IMR-90 (cell line): ENCODE results near the gene YAF2. TPM values are rescaled to one million over a fixed set of nuclear protein-coding genes. Genes with fewer than 3 reads are reported as not detected.
A peak's percentile ranks its signal among the peaks of the same experiment; 100 is the strongest.

ENCODE experiments used
- ATAC-seq: fragments of 200-7000 bp; cut with Tn5 transposase; 2 replicates; pipeline ENCODE4 v1.9.1; 2020; ENCODE audit warnings: low read depth, mild to moderate bottlenecking, moderate library complexity
- BruUV-seq: library from RNA; stranded (reverse); fragments of 400-500 nt; replicated peaks from 2 replicates; lab custom pipeline; 2021; lab: Mats Ljungman, UMichigan
- CTCF ChIA-PET: fragments of 300-600 bp; formaldehyde crosslinking; extraction: SDS; loops from one replicate; lab custom pipeline; 2021; ENCODE audit warnings: antibody characterized with exemption; lab: Yijun Ruan, JAX
- POLR2A ChIA-PET: fragments of 300-600 bp; sonication (Branson Sonifier 250); formaldehyde crosslinking; loops from one replicate; lab custom pipeline; 2022; ENCODE audit warnings: antibody characterized with exemption; ENCODE audit not compliant: unreplicated experiment; lab: Charles Lee
- DNase-seq: peaks from one replicate; pipeline ENCODE4 v3.0.0; 2013
- H2AFZ ChIP-seq: replicated peaks from 2 replicates; pipeline ENCODE3; 2013; ENCODE audit warnings: low read length, mild to moderate bottlenecking; ENCODE audit not compliant: poor library complexity
- H2AK5ac ChIP-seq: 2 replicates; pipeline ENCODE4 v1.6.1; 2013; ENCODE audit warnings: low read depth, low read length, inconsistent platforms
- H2AK9ac ChIP-seq: replicated peaks from 2 replicates; pipeline ENCODE3; 2013; ENCODE audit warnings: mild to moderate bottlenecking, low read depth, low read length, moderate library complexity; ENCODE audit not compliant: poor library complexity
- H2BK120ac ChIP-seq: 2 replicates; pipeline ENCODE4 v1.6.1; 2013; ENCODE audit warnings: low read depth, low read length, inconsistent platforms
- H2BK15ac ChIP-seq: 3 replicates; pipeline ENCODE4 v1.6.1; 2013; ENCODE audit warnings: low read depth, low read length, inconsistent platforms
- H2BK20ac ChIP-seq: 2 replicates; pipeline ENCODE4 v1.6.1; 2013; ENCODE audit warnings: low read depth, mild to moderate bottlenecking, inconsistent platforms, low read length, moderate library complexity
- H2BK5ac ChIP-seq: 2 replicates; pipeline ENCODE4 v1.6.1; 2013; ENCODE audit warnings: mild to moderate bottlenecking, low read depth, low read length, inconsistent platforms; ENCODE audit not compliant: poor library complexity, severe bottlenecking
- H3K14ac ChIP-seq: replicated peaks from 2 replicates; pipeline ENCODE4 v1.6.1; 2013; ENCODE audit warnings: low read depth, low read length, inconsistent platforms
- H3K18ac ChIP-seq: 2 replicates; pipeline ENCODE4 v1.6.1; 2013; ENCODE audit warnings: low read depth, low read length, control low read depth
- H3K23ac ChIP-seq: 2 replicates; pipeline ENCODE4 v1.6.1; 2013; ENCODE audit warnings: low read depth, low read length, inconsistent platforms
- H3K27ac ChIP-seq: 2 replicates; pipeline ENCODE4 v1.5.1; 2013; ENCODE audit warnings: mild to moderate bottlenecking, control low read depth, low read length; ENCODE audit not compliant: insufficient read depth
- H3K27me3 ChIP-seq: 2 replicates; pipeline ENCODE4 v1.6.1; 2013; ENCODE audit warnings: low read length; ENCODE audit not compliant: control insufficient read depth, insufficient read depth
- H3K36me3 ChIP-seq: 2 replicates; pipeline ENCODE4 v1.6.1; 2013; ENCODE audit warnings: low read length, mixed read lengths; ENCODE audit not compliant: control insufficient read depth, insufficient read depth
- H3K4ac ChIP-seq: 2 replicates; pipeline ENCODE4 v1.6.1; 2013; ENCODE audit warnings: low read depth, low read length, inconsistent platforms
- H3K4me1 ChIP-seq: 2 replicates; pipeline ENCODE4 v1.6.1; 2013; ENCODE audit warnings: low read length, mixed read lengths; ENCODE audit not compliant: control insufficient read depth, insufficient read depth
- H3K4me2 ChIP-seq: 2 replicates; pipeline ENCODE4 v1.6.1; 2013; ENCODE audit warnings: low read depth, mild to moderate bottlenecking, control low read depth, low read length, moderate library complexity
- H3K4me3 ChIP-seq: 2 replicates; pipeline ENCODE4 v1.5.1; 2013; ENCODE audit warnings: low read depth, mild to moderate bottlenecking, control low read depth, low read length, moderate library complexity; ENCODE audit not compliant: insufficient read depth
- H3K56ac ChIP-seq: 2 replicates; pipeline ENCODE4 v1.6.1; 2013; ENCODE audit warnings: low read length, inconsistent platforms; ENCODE audit not compliant: insufficient read depth; ENCODE audit errors: extremely low read depth
- H3K79me1 ChIP-seq, 2 experiments: 2 replicates each; pipeline ENCODE4 v1.6.1; 2013; ENCODE audit warnings: low read length in 2 of 2, inconsistent platforms in 1 of 2, low read depth in 1 of 2
- H3K9ac ChIP-seq: 2 replicates; pipeline ENCODE4 v1.6.1; 2013; ENCODE audit warnings: low read depth, low read length, control low read depth
- H3K9me1 ChIP-seq: 2 replicates; pipeline ENCODE4 v1.6.1; 2013; ENCODE audit warnings: low read length, inconsistent platforms; ENCODE audit not compliant: insufficient read depth
- H3K9me3 ChIP-seq: 2 replicates; pipeline ENCODE4 v1.6.1; 2013; ENCODE audit warnings: low read length; ENCODE audit not compliant: control insufficient read depth, insufficient read depth
- H4K20me1 ChIP-seq: 2 replicates; pipeline ENCODE4 v1.6.1; 2013; ENCODE audit warnings: low read length, inconsistent platforms; ENCODE audit not compliant: insufficient read depth
- H4K5ac ChIP-seq: 2 replicates; pipeline ENCODE4 v1.6.1; 2013; ENCODE audit warnings: mild to moderate bottlenecking, low read depth, low read length, control low read depth
- H4K8ac ChIP-seq, 2 experiments: 2 replicates each; pipeline ENCODE4 v1.6.1; 2013; ENCODE audit warnings: low read depth in 2 of 2, low read length in 2 of 2, control low read depth in 1 of 2, inconsistent platforms in 1 of 2
- H4K91ac ChIP-seq: 2 replicates; pipeline ENCODE4 v1.6.1; 2013; ENCODE audit warnings: low read depth, low read length, inconsistent platforms; ENCODE audit not compliant: insufficient read depth
- BHLHE40 ChIP-seq: fragments of 150-350 bp; IDR thresholded peaks from 2 replicates; pipeline ENCODE4 v1.6.1; 2016; ENCODE audit warnings: mild to moderate bottlenecking, low read depth, low read length
- CHD1 ChIP-seq: IDR thresholded peaks from 2 replicates; pipeline ENCODE4 v1.6.1; 2012; ENCODE audit warnings: low read depth, low read length, improper control_type of control experiment
- NFE2L2 ChIP-seq: fragments of 150-350 bp; IDR thresholded peaks from 2 replicates; pipeline ENCODE4 v1.6.1; 2016; ENCODE audit warnings: low read depth, mild to moderate bottlenecking, low read length
- POLR2A ChIP-seq: IDR thresholded peaks from 2 replicates; pipeline ENCODE4 v1.6.1; 2012; ENCODE audit warnings: mild to moderate bottlenecking, low read depth, low read length
- RFX5 ChIP-seq: IDR thresholded peaks from 2 replicates; pipeline ENCODE4 v1.8.0; 2012; ENCODE audit warnings: low read depth, mild to moderate bottlenecking, low read length, moderate library complexity
- WGBS, 2 experiments: methylation state at CpG; one replicate each; pipeline versions ENCODE4 v1.1.5 to v1.1.7; 2013; ENCODE audit warnings: missing lambda C conversion rate in 2 of 2; ENCODE audit not compliant: insufficient read length in 1 of 2; ENCODE audit errors: extremely low coverage in 2 of 2; 5-methylcytosine and 5-hydroxymethylcytosine counted together
- dilution Hi-C: fragments of 300-500 bp; cut with HindIII; formaldehyde crosslinking; loops from one replicate; pipeline ENCODE4 v1.14.3; 2018; ENCODE audit warnings: low sequenced_read_pairs; ENCODE audit not compliant: unreplicated experiment
- in situ Hi-C: fragments of 300-500 bp; cut with MboI; formaldehyde crosslinking; loops from 3 replicates; pipeline ENCODE4 v1.14.3; 2019; ENCODE audit warnings: low sequenced_read_pairs, inconsistent platforms, mixed read lengths
- intact Hi-C: fragments of 100-400 bp; cut with micrococcal nuclease; formaldehyde crosslinking; loops from 2 replicates; pipeline ENCODE4 v1.10.0; 2022
- polyA plus RNA-seq, 3 experiments: library from polyadenylated mRNA; depleted of rRNA; stranded (reverse); fragments of >200 nt; gene quantifications; 2 replicates each; pipeline ENCODE4 v1.2.3, GENCODE V29; 2012; ENCODE audit warnings: low replicate concordance in 1 of 3
- total RNA-seq: library from RNA; depleted of rRNA; stranded (reverse); fragments of >200 nt; gene quantifications from 2 replicates; pipeline ENCODE4 v1.2.3, GENCODE V29; 2012

YAF2 gene
- total and polyA plus RNA-seq, 2 of the 4 experiments (the other 2 are of a cell fraction), result 7.9 to 14.2 TPM

DNA sequence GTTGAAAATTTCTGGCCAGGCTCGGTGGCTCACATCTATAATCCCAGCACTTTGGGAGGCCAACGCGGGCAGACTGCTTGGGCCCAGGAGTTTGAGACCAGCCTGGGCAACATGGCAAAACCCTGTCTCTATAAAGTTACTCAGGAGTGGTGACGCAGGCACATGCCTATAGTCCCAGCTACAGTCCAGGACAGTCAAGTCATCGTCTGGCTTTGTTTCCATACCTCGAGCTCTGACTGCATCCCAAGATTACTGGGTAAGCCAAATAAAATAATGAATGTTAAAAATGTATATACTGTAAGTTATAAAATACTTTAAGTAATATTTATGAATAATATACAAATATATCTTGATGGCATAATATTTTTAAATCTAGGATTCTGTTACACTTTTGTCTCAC lies 70.3 kb downstream of the YAF2 start:
- Histone ChIP-seq H3K56ac (no peak overlapping the region), H3K9ac (no peak overlapping the region), H2AFZ (no peak overlapping the region), H3K9me3 (no peaks in the 10 kb centered on the region), H3K27ac (no peak overlapping the region), H3K27me3 (no peaks in the 10 kb centered on the region), H4K8ac (no peak overlapping the region), H2AK5ac (0 out of 2 replicates have a peak overlapping the region, but pooled peaks have one; percentile 28), H2AK9ac (no peak overlapping the region), H3K4me1 (0 out of 2 replicates have a peak, but pooled peaks cover 1% of the 10 kb centered on the region), H3K4me2 (no peak overlapping the region), H3K23ac (no peak overlapping the region), H3K9me1 (no peaks in the 10 kb centered on the region), H2BK5ac (no peak overlapping the region), H4K5ac (no peak overlapping the region), H4K91ac (no peak overlapping the region), H3K36me3 (no peaks in the 10 kb centered on the region), H3K14ac (no peak overlapping the region), H2BK120ac (no peak overlapping the region), H3K18ac (no peak overlapping the region), H2BK15ac (no peak overlapping the region), H3K4ac (no peak overlapping the region), H4K20me1 (no peaks in the 10 kb centered on the region), H3K79me1 (peaks cover 7 to 13% of the 10 kb centered on the region in 2 experiments; a peak in 3 of 4 replicates), H3K4me3 (no peak overlapping the region), H2BK20ac (no peak overlapping the region)
- ChIA-PET POLR2A (no interaction called here), CTCF (no interaction called here)
- intact Hi-C loops, result no loop called here
- DNase-seq, result no peak
- dilution Hi-C loops, result no loop called here
- TF ChIP-seq BHLHE40, result no peak
- TF ChIP-seq POLR2A, result no peak
- TF ChIP-seq CHD1, result no peak
- TF ChIP-seq NFE2L2, result no peak
- TF ChIP-seq RFX5, result no peak
- no TSS peak for BruUV-seq
- no peak for ATAC-seq
- in situ Hi-C loops, result no loop called here
- WGBS, 2 experiments, result no CpG with 5 or more reads among the region's 6 CpGs
